Left renal cortex interstitium (tissue), 4 donors: ENCODE data around the gene OR1D2. TPM values are rescaled to one million over a fixed set of nuclear protein-coding genes. Genes with fewer than 3 reads are reported as not detected.
"Not testable (repeated sequence)": the region's sequence is repeated elsewhere in the genome, so short reads cannot be mapped to it uniquely, and the experiment has no call there.

Source experiments
- DNase-seq, 4 donors: peaks; one replicate each; pipeline ENCODE4 v3.0.0-alpha.2; 2013; ENCODE audit warnings: low read depth in 4 of 4, low spot score in 2 of 4, missing footprints in 1 of 4
- polyA plus RNA-seq, 4 donors: library from polyadenylated mRNA; unstranded; fragments of 120-200 nt; gene quantifications; one replicate each; pipeline ENCODE4 v1.2.1, GENCODE V29; 2013; ENCODE audit not compliant: insufficient read length in 4 of 4

The OR1D2 gene
- under 1 TPM in 2 of 4 donors, not detected in 2; 0.03 to 0.07 TPM for polyA plus RNA-seq

- DNase-seq, result no peak
Measured at GRCh38 chr17:3104322-3104721, at the start of gene OR1D2. Gene OR1D2 (minus strand): TSS chr17:3104422. CDS start chr17:3092996, 11,426 bp downstream.

GRCh38 chr17:3137494-3137893 lies 33.3 kb upstream of the OR1D2 start:
- not testable (repeated sequence) for DNase-seq

- no peak for DNase-seq
Measured at GRCh38 chr17:3127451-3127850, 23.2 kb upstream of the OR1D2 start, which contains the start of gene OR1G1. Gene OR1G1 (minus strand): TSS chr17:3127551. CDS start chr17:3127551, 0 bp downstream.

GRCh38 chr17:3073850-3074249 lies 30.4 kb downstream of the OR1D2 start:
- DNase-seq, result not testable (repeated sequence)

- not testable (repeated sequence) for DNase-seq
Measured at GRCh38 chr17:3065192-3065591, 39.0 kb downstream of the OR1D2 start.

GRCh38 chr17:3063507-3063906 lies 40.7 kb downstream of the OR1D2 start, which contains the start of gene OR1D5:
Gene OR1D5 (minus strand): TSS chr17:3063607. CDS start chr17:3063607, 0 bp downstream.
- not testable (repeated sequence) for DNase-seq

- not testable (repeated sequence) for DNase-seq
Measured at GRCh38 chr17:3062824-3063377, 41.3 kb downstream of the OR1D2 start.

GRCh38 chr17:3054868-3055267 lies 49.4 kb downstream of the OR1D2 start:
- not testable (repeated sequence) for DNase-seq

GRCh38 chr17:3049705-3050295 lies 54.4 kb downstream of the OR1D2 start:
- no peak for DNase-seq

- DNase-seq, result peak; percentile 87 to 97 (median 88)
Measured at GRCh38 chr17:3048727-3049471, 55.3 kb downstream of the OR1D2 start.

GRCh38 chr17:3046753-3047152 lies 57.5 kb downstream of the OR1D2 start:
- no peak for DNase-seq

GRCh38 chr17:3043737-3044365 lies 60.4 kb downstream of the OR1D2 start:
- no peak for DNase-seq

GRCh38 chr17:3040882-3041281 lies 63.3 kb downstream of the OR1D2 start:
- no peak for DNase-seq

GRCh38 chr17:3039736-3040135 lies 64.5 kb downstream of the OR1D2 start:
- DNase-seq, result no peak

- DNase-seq, result peak in 1 of 4 donors; percentile 18
Measured at GRCh38 chr17:3038941-3039340, 65.3 kb downstream of the OR1D2 start.

Other genes with a start within 250 kb of the OR1D2 start
- not detected for gene OR1D5, start 40.8 kb downstream of the OR1D2 start, polyA plus RNA-seq
- not detected for gene OR1G1, start 23.1 kb upstream of the OR1D2 start, polyA plus RNA-seq
- not detected for gene OR1A2, start 93.1 kb upstream of the OR1D2 start, polyA plus RNA-seq
- under 1 TPM in 2 of 4 donors, not detected in 2; 0.05 to 0.11 TPM for gene OR1A1, start 103.2 kb upstream of the OR1D2 start, polyA plus RNA-seq
- gene OR3A1, start 193.9 kb upstream of the OR1D2 start, polyA plus RNA-seq, result under 1 TPM in 3 of 4 donors, not detected in 1; 0.14 to 0.19 (median 0.16) TPM